Astrocyte of the cerebellum (primary cell): ENCODE measurements around the gene LENG8.

Experiments used
- DNase-seq: peaks from one replicate; pipeline ENCODE4 v3.0.0-alpha.2; 2011; ENCODE audit warnings: low read depth
- H3K4me3 ChIP-seq: 2 replicates; pipeline ENCODE4 v1.5.1; 2011; ENCODE audit warnings: mild to moderate bottlenecking, low read depth, low read length, moderate library complexity
- CTCF ChIP-seq: IDR thresholded peaks from 2 replicates; pipeline ENCODE4 v1.5.1; 2012; ENCODE audit warnings: low read length, low read depth, moderate library complexity, mild to moderate bottlenecking; ENCODE audit errors: missing control alignments
- in situ Hi-C: cut with HindIII; loops from 2 replicates; pipeline ENCODE4 v1.10.0; 2017; ENCODE audit warnings: low sequenced_read_pairs

Gene LENG8

GRCh38 chr19:54422136-54422535 is 26.9 kb upstream of the LENG8 start:
- in situ Hi-C loops, result no loop called here
- no peak for DNase-seq

DNA sequence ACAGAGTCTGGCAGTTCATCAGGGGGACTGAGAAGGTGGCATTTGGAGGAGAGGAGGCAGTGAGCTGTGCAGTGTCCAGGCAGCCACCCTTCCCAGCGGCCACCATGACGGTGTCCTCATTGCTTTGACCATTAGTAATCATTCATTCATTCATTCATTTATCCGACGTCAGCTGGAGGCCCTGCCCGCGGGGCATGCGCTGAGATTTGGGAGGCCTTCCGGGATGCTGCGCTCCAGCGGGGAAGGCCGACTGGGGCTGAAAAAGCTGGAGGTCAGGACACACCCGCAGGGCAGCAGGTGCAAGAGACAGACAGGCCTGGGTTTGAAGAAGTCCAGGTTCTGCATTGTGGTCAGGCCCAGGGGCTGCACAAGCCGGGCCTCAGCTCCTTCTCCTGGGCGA is 24.8 kb upstream of the LENG8 start:
- TF ChIP-seq CTCF, result no peak
- H3K4me3 ChIP-seq, result no peak overlapping the region
- in situ Hi-C loops, result no loop called here
- DNase-seq, result no peak

More at GRCh38 chr19:54422136-54422535, 26.9 kb upstream of the LENG8 start:
- no peak for TF ChIP-seq CTCF
- H3K4me3 ChIP-seq, result no peak overlapping the region

DNA sequence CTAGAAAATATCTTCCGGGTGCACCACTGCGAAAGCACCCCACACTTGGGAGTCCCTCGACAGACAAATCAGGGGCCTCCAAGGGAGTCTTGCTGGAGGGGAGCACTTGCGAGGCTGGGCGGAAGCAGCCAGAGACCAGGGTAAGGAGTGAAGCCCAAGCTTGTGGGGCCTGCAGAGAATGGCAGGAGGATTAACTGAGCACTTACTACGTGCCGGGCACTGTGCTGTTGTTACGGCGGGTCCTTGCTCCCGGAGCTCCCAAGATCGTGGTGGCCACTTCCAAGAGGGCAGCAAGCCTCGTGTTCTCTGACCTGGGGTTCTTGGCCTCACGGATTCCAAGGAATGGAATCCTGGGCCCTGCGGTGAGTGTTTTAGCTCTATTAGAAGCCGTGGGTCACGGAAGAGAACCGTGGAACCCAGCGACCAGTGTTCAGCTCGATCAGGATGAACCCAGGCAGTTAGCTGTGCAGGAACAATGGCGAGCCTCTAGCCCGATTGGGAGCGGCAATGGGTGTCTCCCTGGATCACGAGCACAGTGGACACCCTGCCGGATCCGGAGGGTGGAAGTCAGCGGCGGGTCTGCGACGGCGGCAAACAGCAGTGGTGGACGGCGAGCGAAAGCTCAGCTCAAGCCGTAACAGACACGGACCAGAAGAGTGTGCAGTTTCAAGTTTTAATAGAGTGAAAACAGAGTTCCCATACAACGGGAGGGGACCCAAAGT is 24.2 kb upstream of the LENG8 start:
- in situ Hi-C loops, result no loop called here
- H3K4me3 ChIP-seq, result no peak overlapping the region
- TF ChIP-seq CTCF, result no peak
- no peak for DNase-seq

DNA sequence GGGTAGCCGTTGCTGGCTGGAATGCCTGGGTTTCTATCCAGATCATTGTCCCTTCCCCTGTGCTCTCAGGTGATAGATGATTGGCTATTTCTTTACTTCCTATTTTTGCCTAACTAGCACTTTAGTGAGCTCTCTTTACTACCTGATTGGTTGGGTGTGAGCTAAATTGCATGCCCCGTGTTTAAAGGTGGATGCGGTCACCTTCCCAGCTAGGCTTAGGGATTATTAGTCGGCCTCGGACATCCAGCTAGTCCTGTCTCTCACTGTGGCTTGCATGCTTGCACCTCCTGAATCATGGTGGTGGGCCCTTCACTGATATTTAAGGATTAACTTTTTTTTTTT is 23.6 kb upstream of the LENG8 start:
- DNase-seq, result no peak
- TF ChIP-seq CTCF, result no peak
- in situ Hi-C loops, result no loop called here
- no peak overlapping the region for H3K4me3 ChIP-seq

GRCh38 chr19:54426291-54426931 is 22.6 kb upstream of the LENG8 start:
- in situ Hi-C loops, result no loop called here
- H3K4me3 ChIP-seq, result no peak overlapping the region
- no peak for TF ChIP-seq CTCF
- no peak for DNase-seq

GRCh38 chr19:54427586-54427985 is 21.4 kb upstream of the LENG8 start:
- no peak for DNase-seq
- no peak for TF ChIP-seq CTCF
- no peak overlapping the region for H3K4me3 ChIP-seq
- in situ Hi-C loops, result no loop called here
